ENCODE data around the gene ARMC10.
"Not testable (repeated sequence)": the region's sequence is repeated elsewhere in the genome, so short reads cannot be mapped to it uniquely, and the experiment has no call there.

ARMC10 gene

GRCh38 chr7:103074519-103075336 lies at the start of gene ARMC10, which contains the start of gene FBXL13:
TSS of gene ARMC10 (plus strand) at chr7:103075140. CDS start at chr7:103075273, 133 bp downstream.
TSS of gene FBXL13 (minus strand) at chr7:103074796.
- Histone ChIP-seq H3K4me3 (ENCODE audit: low read depth, low read length) (peak within 1 kb of the TSS; percentile 100), H3K9ac (ENCODE audit: low read depth, low read length) (peak within 1 kb of the TSS; percentile 74), H3K27me3 (ENCODE audit: control insufficient read depth, insufficient read depth, low read length) (no peaks in the 10 kb centered on the region), H3K9me3 (ENCODE audit: control insufficient read depth, insufficient read depth, low read length) (no peaks in the 10 kb centered on the region), H3K36me3 (ENCODE audit: control insufficient read depth, insufficient read depth, low read length) (0 out of 2 replicates have a peak, but pooled peaks cover 6% of the 10 kb centered on the region), H3K27ac (ENCODE audit: low read depth, low read length) (peak within 1 kb of the TSS; percentile 95), H3K4me1 (ENCODE audit: control insufficient read depth, insufficient read depth, low read length) (peaks cover 7% of the 10 kb centered on the region; the same call in 1 of the 2 replicates)

DNA sequence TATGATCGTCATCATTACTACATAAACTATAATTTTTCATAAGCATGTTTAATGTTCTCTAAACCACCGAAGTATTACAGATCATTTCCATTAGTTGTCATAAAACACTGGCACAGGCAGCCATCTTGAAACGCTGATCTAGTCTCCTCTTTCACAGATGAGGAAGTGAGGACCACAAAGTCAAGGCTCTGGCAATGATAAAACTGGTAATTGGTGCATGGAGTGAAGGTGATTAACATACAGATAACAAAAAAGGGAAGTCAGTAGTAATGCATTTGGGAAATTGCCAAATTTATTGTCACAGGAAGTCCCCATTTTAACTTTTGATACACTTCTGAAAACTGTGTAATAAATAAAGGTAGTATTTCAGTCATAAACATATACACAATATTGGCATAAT lies 49.6 kb upstream of the ARMC10 start:
- no peaks in the 10 kb centered on the region for H3K36me3 ChIP-seq (ENCODE audit: control insufficient read depth, insufficient read depth, low read length)
- no peaks in the 10 kb centered on the region for H3K27me3 ChIP-seq (ENCODE audit: control insufficient read depth, insufficient read depth, low read length)
- no peak overlapping the region for H3K4me3 ChIP-seq (ENCODE audit: low read depth, low read length)
- H3K4me1 ChIP-seq (ENCODE audit: control insufficient read depth, insufficient read depth, low read length) = no peaks in the 10 kb centered on the region
- no peak overlapping the region for H3K9ac ChIP-seq (ENCODE audit: low read depth, low read length)
- no peak overlapping the region for H3K27ac ChIP-seq (ENCODE audit: low read depth, low read length)
- no peaks in the 10 kb centered on the region for H3K9me3 ChIP-seq (ENCODE audit: control insufficient read depth, insufficient read depth, low read length)

DNA sequence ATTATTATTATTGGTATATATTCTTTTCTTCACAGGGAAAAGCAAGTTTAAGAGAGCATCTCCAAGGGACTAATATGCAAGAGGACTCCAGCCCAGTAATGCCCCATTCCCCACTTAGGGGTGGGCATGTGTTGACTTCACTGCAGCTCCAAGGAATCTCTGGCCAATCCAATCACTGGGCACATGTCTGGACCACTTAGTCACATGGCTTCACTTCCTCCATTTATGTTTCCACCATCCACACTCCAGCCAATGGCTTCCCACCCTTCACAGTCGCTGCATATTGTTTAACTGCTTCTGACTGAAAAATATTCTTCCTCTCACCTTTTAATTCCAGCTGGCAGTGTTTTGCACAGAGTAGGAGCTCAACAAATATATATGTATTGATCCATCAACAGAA lies 43.9 kb upstream of the ARMC10 start:
- H3K4me1 ChIP-seq (ENCODE audit: control insufficient read depth, insufficient read depth, low read length) = no peaks in the 10 kb centered on the region
- H3K4me3 ChIP-seq (ENCODE audit: low read depth, low read length) = no peak overlapping the region
- no peaks in the 10 kb centered on the region for H3K9me3 ChIP-seq (ENCODE audit: control insufficient read depth, insufficient read depth, low read length)
- H3K27me3 ChIP-seq (ENCODE audit: control insufficient read depth, insufficient read depth, low read length) = no peaks in the 10 kb centered on the region
- no peak overlapping the region for H3K9ac ChIP-seq (ENCODE audit: low read depth, low read length)
- no peak overlapping the region for H3K27ac ChIP-seq (ENCODE audit: low read depth, low read length)
- no peaks in the 10 kb centered on the region for H3K36me3 ChIP-seq (ENCODE audit: control insufficient read depth, insufficient read depth, low read length)

- no peak overlapping the region for H3K27ac ChIP-seq (ENCODE audit: low read depth, low read length)
- no peaks in the 10 kb centered on the region for H3K9me3 ChIP-seq (ENCODE audit: control insufficient read depth, insufficient read depth, low read length)
- H3K4me3 ChIP-seq (ENCODE audit: low read depth, low read length) = no peak overlapping the region
- H3K36me3 ChIP-seq (ENCODE audit: control insufficient read depth, insufficient read depth, low read length) = no peaks in the 10 kb centered on the region
- H3K4me1 ChIP-seq (ENCODE audit: control insufficient read depth, insufficient read depth, low read length) = no peaks in the 10 kb centered on the region
- no peak overlapping the region for H3K9ac ChIP-seq (ENCODE audit: low read depth, low read length)
- H3K27me3 ChIP-seq (ENCODE audit: control insufficient read depth, insufficient read depth, low read length) = no peaks in the 10 kb centered on the region
Observed at GRCh38 chr7:103031781-103032180, 43.2 kb upstream of the ARMC10 start.

DNA sequence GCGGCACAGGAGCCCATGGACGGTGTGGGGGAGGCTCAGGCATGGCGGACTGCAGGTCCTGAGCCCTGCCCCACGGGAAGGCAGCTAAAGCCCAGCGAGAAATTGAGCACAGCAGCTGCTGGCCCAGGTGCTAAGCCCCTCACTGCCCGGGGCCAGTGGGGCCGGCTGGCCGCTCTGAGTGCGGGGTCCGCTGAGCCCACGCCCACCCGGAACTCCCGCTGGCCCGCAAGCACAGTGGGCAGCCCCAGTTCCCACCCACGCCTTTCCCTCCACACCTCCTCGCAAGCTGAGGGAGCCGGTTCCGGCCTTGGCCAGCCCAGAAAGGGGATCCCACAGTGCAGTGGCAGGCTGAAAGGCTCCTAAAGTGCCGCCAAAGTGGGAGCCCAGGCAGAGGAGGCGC lies 40.6 kb upstream of the ARMC10 start:
- H3K36me3 ChIP-seq (ENCODE audit: control insufficient read depth, insufficient read depth, low read length); H3K9me3 ChIP-seq (ENCODE audit: control insufficient read depth, insufficient read depth, low read length); H3K9ac ChIP-seq (ENCODE audit: low read depth, low read length); H3K27me3 ChIP-seq (ENCODE audit: control insufficient read depth, insufficient read depth, low read length); H3K27ac ChIP-seq (ENCODE audit: low read depth, low read length); H3K4me3 ChIP-seq (ENCODE audit: low read depth, low read length); H3K4me1 ChIP-seq (ENCODE audit: control insufficient read depth, insufficient read depth, low read length): not testable (repeated sequence)

DNA sequence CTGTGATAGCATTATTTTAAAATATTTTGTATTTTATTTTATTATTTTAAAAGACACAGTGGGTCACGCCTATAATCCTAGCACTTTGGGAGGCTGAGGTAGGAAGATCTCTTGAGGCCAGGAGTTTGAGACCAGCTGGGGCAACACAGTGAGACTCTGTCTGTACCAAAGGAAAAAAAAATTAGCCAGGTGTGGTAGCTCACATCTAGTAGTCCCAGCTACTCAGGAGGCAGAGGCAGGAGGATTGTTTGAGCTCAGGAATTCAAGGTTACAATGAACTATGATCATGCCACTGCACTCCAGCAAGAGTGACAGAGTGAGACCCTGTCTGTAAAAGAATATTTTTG lies 37.5 kb upstream of the ARMC10 start:
- Histone ChIP-seq H3K4me1 (ENCODE audit: control insufficient read depth, insufficient read depth, low read length) (no peaks in the 10 kb centered on the region; the same call in 1 of the 2 replicates), H3K9me3 (ENCODE audit: control insufficient read depth, insufficient read depth, low read length) (no peaks in the 10 kb centered on the region), H3K36me3 (ENCODE audit: control insufficient read depth, insufficient read depth, low read length) (no peaks in the 10 kb centered on the region), H3K9ac (ENCODE audit: low read depth, low read length) (no peak overlapping the region), H3K27ac (ENCODE audit: low read depth, low read length) (no peak overlapping the region), H3K4me3 (ENCODE audit: low read depth, low read length) (no peak overlapping the region), H3K27me3 (ENCODE audit: control insufficient read depth, insufficient read depth, low read length) (no peaks in the 10 kb centered on the region)

DNA sequence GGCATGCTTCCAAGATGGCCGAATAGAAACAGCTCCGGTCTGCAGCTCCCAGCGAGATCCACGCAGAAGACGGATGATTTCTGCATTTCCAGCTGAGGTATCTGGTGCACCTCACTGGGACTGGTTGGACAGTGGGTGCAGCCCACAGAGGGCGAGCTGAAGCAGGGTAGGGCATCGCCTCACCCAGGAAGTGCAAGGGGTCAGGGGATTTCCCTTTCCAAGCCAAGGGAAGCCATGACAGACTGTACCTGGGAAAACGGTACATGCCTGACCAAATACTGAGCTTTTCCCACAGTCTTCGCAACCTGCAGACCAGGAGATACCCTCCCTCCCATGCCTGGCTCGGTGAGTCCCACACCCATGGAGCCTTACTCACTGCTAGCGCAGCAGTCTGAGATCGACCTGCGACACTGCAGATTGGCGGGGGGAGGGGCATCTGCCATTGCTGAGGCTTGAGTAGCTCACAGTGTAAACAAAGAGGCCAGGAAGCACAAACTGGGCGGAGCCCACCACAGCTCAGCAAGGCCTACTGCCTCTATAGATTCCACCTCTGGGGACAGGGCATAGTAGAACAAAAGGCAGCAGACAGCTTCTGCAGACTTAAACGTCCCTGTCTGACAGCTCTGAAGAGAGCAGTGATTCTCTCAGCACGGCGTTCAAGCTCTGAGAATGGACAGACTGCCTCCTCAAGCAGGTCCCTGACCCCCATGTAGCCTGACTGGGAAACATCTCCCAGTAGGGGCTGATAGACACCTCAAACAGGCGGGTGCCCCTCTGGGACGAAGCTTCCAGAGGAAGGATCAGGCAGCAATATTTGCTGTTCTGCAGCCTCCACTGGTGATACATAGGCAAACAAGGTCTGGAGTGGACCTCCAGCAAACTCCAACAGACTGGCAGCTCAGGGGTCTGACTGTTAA lies 36.9 kb upstream of the ARMC10 start:
- not testable (repeated sequence) for H3K36me3 ChIP-seq (ENCODE audit: control insufficient read depth, insufficient read depth, low read length); H3K4me1 ChIP-seq (ENCODE audit: control insufficient read depth, insufficient read depth, low read length); H3K4me3 ChIP-seq (ENCODE audit: low read depth, low read length); H3K9me3 ChIP-seq (ENCODE audit: control insufficient read depth, insufficient read depth, low read length); H3K27ac ChIP-seq (ENCODE audit: low read depth, low read length); H3K27me3 ChIP-seq (ENCODE audit: control insufficient read depth, insufficient read depth, low read length); H3K9ac ChIP-seq (ENCODE audit: low read depth, low read length)

- H3K9me3 ChIP-seq (ENCODE audit: control insufficient read depth, insufficient read depth, low read length); H3K27me3 ChIP-seq (ENCODE audit: control insufficient read depth, insufficient read depth, low read length); H3K27ac ChIP-seq (ENCODE audit: low read depth, low read length); H3K4me3 ChIP-seq (ENCODE audit: low read depth, low read length); H3K4me1 ChIP-seq (ENCODE audit: control insufficient read depth, insufficient read depth, low read length); H3K36me3 ChIP-seq (ENCODE audit: control insufficient read depth, insufficient read depth, low read length); H3K9ac ChIP-seq (ENCODE audit: low read depth, low read length): not testable (repeated sequence)
Observed at GRCh38 chr7:103041815-103042214, 33.1 kb upstream of the ARMC10 start.

- Histone ChIP-seq H3K36me3 (ENCODE audit: control insufficient read depth, insufficient read depth, low read length) (peaks cover 6% of the 10 kb centered on the region), H3K27ac (ENCODE audit: low read depth, low read length) (no peak overlapping the region), H3K4me3 (ENCODE audit: low read depth, low read length) (no peak overlapping the region; the same call in 1 of the 2 replicates), H3K9ac (ENCODE audit: low read depth, low read length) (no peak overlapping the region), H3K4me1 (ENCODE audit: control insufficient read depth, insufficient read depth, low read length) (no peaks in the 10 kb centered on the region), H3K9me3 (ENCODE audit: control insufficient read depth, insufficient read depth, low read length) (peaks cover 55% of the 10 kb centered on the region), H3K27me3 (ENCODE audit: control insufficient read depth, insufficient read depth, low read length) (no peaks in the 10 kb centered on the region)
Observed at GRCh38 chr7:103048833-103049232, 26.1 kb upstream of the ARMC10 start.

GRCh38 chr7:103051519-103051918 lies 23.4 kb upstream of the ARMC10 start:
- peaks cover 5% of the 10 kb centered on the region for H3K36me3 ChIP-seq (ENCODE audit: control insufficient read depth, insufficient read depth, low read length)

DNA sequence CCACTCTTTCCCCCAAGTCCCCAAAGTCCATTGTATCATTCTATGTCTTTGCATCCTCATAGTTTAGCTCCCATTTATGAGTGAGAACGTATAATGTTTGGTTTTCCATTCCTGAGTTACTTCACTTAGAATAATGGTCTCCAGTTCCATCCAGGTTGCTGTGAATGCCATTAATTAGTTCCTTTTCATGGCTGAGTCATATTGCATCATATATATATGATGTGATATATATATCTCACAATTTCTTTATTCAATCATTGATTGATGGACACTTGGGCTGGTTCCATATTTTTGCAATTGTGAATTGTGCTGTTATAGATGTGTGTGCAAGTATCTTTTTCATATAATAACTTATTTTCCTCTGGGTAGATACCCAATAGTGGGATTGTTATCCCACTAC lies 18.9 kb upstream of the ARMC10 start:
- H3K9ac ChIP-seq (ENCODE audit: low read depth, low read length); H3K4me3 ChIP-seq (ENCODE audit: low read depth, low read length); H3K27ac ChIP-seq (ENCODE audit: low read depth, low read length); H3K27me3 ChIP-seq (ENCODE audit: control insufficient read depth, insufficient read depth, low read length); H3K36me3 ChIP-seq (ENCODE audit: control insufficient read depth, insufficient read depth, low read length); H3K4me1 ChIP-seq (ENCODE audit: control insufficient read depth, insufficient read depth, low read length): not testable (repeated sequence)
- H3K9me3 ChIP-seq (ENCODE audit: control insufficient read depth, insufficient read depth, low read length) = peaks cover 17% of the 10 kb centered on the region; the same call in 1 of the 2 replicates

More at GRCh38 chr7:103051519-103051918, 23.4 kb upstream of the ARMC10 start:
- H3K27me3 ChIP-seq (ENCODE audit: control insufficient read depth, insufficient read depth, low read length) = no peaks in the 10 kb centered on the region
- no peaks in the 10 kb centered on the region for H3K4me1 ChIP-seq (ENCODE audit: control insufficient read depth, insufficient read depth, low read length)
- H3K4me3 ChIP-seq (ENCODE audit: low read depth, low read length) = no peak overlapping the region
- no peak overlapping the region for H3K9ac ChIP-seq (ENCODE audit: low read depth, low read length)
- H3K27ac ChIP-seq (ENCODE audit: low read depth, low read length) = no peak overlapping the region
- peaks cover 56% of the 10 kb centered on the region for H3K9me3 ChIP-seq (ENCODE audit: control insufficient read depth, insufficient read depth, low read length)

Measured in HUES48 (cell line).